GM06990 (cell line): ENCODE data around the gene BOD1.

Experiments used
- DNase-seq: peaks from one replicate; pipeline ENCODE4 v3.0.0-alpha.2; 2011; ENCODE audit not compliant: insufficient read length; ENCODE audit errors: extremely low read depth
- H3K27me3 ChIP-seq: replicated peaks from 2 replicates; pipeline ENCODE4 v1.6.0; 2011; ENCODE audit warnings: low read length; ENCODE audit not compliant: control insufficient read depth, insufficient read depth
- H3K36me3 ChIP-seq: 2 replicates; pipeline ENCODE4 v1.5.1; 2011; ENCODE audit warnings: low read length; ENCODE audit not compliant: control insufficient read depth, insufficient read depth
- H3K4me3 ChIP-seq: replicated peaks from 2 replicates; pipeline ENCODE4 v1.5.1; 2011; ENCODE audit warnings: low read depth, mild to moderate bottlenecking, control low read depth, low read length
- CTCF ChIP-seq: IDR thresholded peaks from 2 replicates; pipeline ENCODE4 v1.5.1; 2011; ENCODE audit warnings: low read length, control low read depth, mild to moderate bottlenecking, inconsistent platforms; ENCODE audit not compliant: insufficient read depth, poor library complexity, severe bottlenecking

BOD1 gene

GRCh38 chr5:173570321-173571090, 45.9 kb downstream of the BOD1 start:
- Histone ChIP-seq H3K27me3 (no peaks in the 10 kb centered on the region), H3K36me3 (no peaks in the 10 kb centered on the region), H3K4me3 (no peak overlapping the region)
- no peak for TF ChIP-seq CTCF
- DNase-seq = no peak

DNA sequence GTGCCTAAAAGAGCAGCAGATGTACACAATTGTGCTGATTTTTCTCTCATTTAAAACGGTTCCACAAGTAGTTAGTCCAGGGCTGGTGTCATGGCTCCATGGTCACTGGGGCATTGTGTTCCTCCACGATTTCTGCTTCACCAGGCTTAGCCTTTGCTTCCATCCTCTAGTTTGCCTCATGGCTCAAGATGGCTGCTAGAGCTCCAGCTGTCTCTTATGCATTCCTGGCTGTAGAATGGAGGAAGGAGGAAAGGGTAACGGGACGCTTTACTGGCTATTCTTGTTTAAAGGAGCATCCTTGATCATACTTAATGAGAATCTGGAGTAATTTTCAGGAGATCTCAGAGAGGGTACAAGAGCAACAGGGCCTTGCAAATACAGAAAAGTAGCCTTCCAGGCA, 47.7 kb downstream of the BOD1 start:
- no peak overlapping the region for H3K4me3 ChIP-seq
- no peak for DNase-seq
- TF ChIP-seq CTCF = no peak
- H3K36me3 ChIP-seq = no peaks in the 10 kb centered on the region
- no peaks in the 10 kb centered on the region for H3K27me3 ChIP-seq

DNA sequence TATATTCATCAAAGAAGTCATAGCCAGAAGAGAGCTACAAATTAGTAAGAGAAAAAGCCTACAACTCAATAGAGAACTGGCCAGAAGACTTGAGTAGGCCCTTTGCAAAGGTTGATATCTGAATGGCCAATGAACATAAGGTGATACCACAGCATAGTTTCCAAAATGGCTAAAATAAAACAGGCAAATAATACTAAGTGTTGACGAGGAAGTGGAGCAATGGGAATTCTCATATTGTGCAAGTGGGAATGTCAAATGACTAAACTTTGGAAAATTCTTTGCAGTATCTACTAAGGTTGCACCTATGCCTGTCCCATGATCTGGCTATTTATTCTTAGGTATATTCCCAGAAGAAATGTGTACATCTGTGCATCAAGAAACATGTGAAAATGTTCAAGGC, 48.3 kb downstream of the BOD1 start:
- Histone ChIP-seq H3K36me3 (no peaks in the 10 kb centered on the region), H3K27me3 (no peaks in the 10 kb centered on the region), H3K4me3 (no peak overlapping the region)
- no peak for DNase-seq
- TF ChIP-seq CTCF = no peak

GRCh38 chr5:173567548-173567947, 48.9 kb downstream of the BOD1 start:
- no peaks in the 10 kb centered on the region for H3K36me3 ChIP-seq
- no peaks in the 10 kb centered on the region for H3K27me3 ChIP-seq
- no peak for DNase-seq

GRCh38 chr5:173565491-173566072, 50.9 kb downstream of the BOD1 start:
- TF ChIP-seq CTCF = no peak
- Histone ChIP-seq H3K27me3 (no peaks in the 10 kb centered on the region), H3K36me3 (no peaks in the 10 kb centered on the region), H3K4me3 (no peak overlapping the region)
- DNase-seq = no peak

More at GRCh38 chr5:173567548-173567947, 48.9 kb downstream of the BOD1 start:
- no peak for TF ChIP-seq CTCF
- H3K4me3 ChIP-seq = no peak overlapping the region

DNA sequence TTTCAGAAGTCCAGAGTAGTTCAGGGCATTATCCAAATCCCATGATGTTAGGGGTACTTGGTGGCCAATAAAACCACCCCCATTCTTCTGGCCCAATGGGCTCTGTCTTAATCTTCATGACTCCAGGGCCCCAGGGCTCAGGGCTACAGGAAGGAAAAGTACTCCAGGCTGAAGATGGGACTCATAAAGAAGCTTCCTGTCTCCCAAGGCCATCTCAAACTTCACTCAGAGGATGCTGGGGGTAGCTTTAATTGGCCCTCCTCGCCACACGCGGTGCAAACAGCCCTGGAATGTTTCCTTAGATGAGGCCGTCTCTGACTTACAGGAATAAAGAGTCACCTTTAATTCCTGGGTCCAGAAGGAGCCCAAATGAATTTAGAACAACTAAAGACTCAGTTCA, 52.3 kb downstream of the BOD1 start:
- DNase-seq = no peak
- H3K36me3 ChIP-seq = no peaks in the 10 kb centered on the region
- no peak for TF ChIP-seq CTCF
- no peak overlapping the region for H3K4me3 ChIP-seq
- H3K27me3 ChIP-seq = no peaks in the 10 kb centered on the region
